ENCODE results near the gene PAIP2B.

GRCh38 chr2:71208756-71209155 lies 18.1 kb downstream of the PAIP2B start:
- TF ChIP-seq CTCF (IDR thresholded peaks at IDR 0.05) (no peak), POLR2A (IDR thresholded peaks at IDR 0.05) (no peak)

Measured in esophagus squamous epithelium (tissue), 4 donors.